K562 (cell line): ENCODE data around the gene GNPTAB. TPM values are rescaled to one million over a fixed set of nuclear protein-coding genes. Genes with fewer than 3 reads are reported as not detected.
A peak's percentile ranks its signal among the peaks of the same experiment; 100 is the strongest.

ENCODE experiments used
- BRD9 ChIP-seq: fragments of 450-650 bp; IDR thresholded peaks from 2 replicates; pipeline ENCODE4 v1.6.1; 2018; ENCODE audit warnings: low read depth; ENCODE audit not compliant: partially characterized antibody
- DACH1 ChIP-seq: fragments of 450-650 bp; IDR thresholded peaks from 2 replicates; pipeline ENCODE4 v1.6.1; 2018; ENCODE audit not compliant: partially characterized antibody
- EP300 ChIP-seq: IDR thresholded peaks from 2 replicates; pipeline ENCODE4 v1.6.1; 2012; ENCODE audit warnings: low read length, improper control_type of control experiment
- HMGN3 ChIP-seq: IDR thresholded peaks from 2 replicates; pipeline ENCODE4 v1.6.1; 2011; ENCODE audit warnings: borderline replicate concordance, low read depth, mild to moderate bottlenecking, mixed read lengths, low read length; ENCODE audit not compliant: insufficient read length; ENCODE audit errors: extremely low read depth
- HNRNPH1 ChIP-seq: fragments of 200-400 bp; formaldehyde crosslinking; optimal IDR thresholded peaks from 2 replicates; pipeline ENCODE3; 2017; ENCODE audit warnings: low read depth, mild to moderate bottlenecking, low read length, moderate library complexity
- HOMEZ ChIP-seq: fragments of 250-450 bp; sonication (Bioruptor Pico); IDR thresholded peaks from 2 replicates; pipeline ENCODE4 v1.4.0; 2020; ENCODE audit warnings: mild to moderate bottlenecking, moderate library complexity
- JUN ChIP-seq, 2 experiments: sonication (generic) in 1 of 2; formaldehyde crosslinking in 1 of 2; IDR thresholded peaks; 2 replicates each; pipeline versions ENCODE4 v1.6.1 to v1.8.0; 2012 to 2022; ENCODE audit warnings: borderline replicate concordance in 2 of 2, mild to moderate bottlenecking in 2 of 2, improper control_type of control experiment in 1 of 2, low read depth in 1 of 2, low read length in 1 of 2, missing genetic modification reagents in 1 of 2
- PHB ChIP-seq: fragments of 250-450 bp; sonication (Bioruptor Pico); IDR thresholded peaks from 2 replicates; pipeline ENCODE4 v1.5.0; 2021
- POLR2H ChIP-seq: IDR thresholded peaks from 2 replicates; pipeline ENCODE4 v1.6.1; 2016; ENCODE audit warnings: missing genetic modification characterization, low read depth, mild to moderate bottlenecking, control low read depth, missing compliant biosample characterization, moderate library complexity
- POLR3G ChIP-seq: IDR thresholded peaks from 2 replicates; pipeline ENCODE4 v1.6.1; 2011; ENCODE audit not compliant: insufficient read length, insufficient replicate concordance; ENCODE audit errors: extremely low read depth
- SMC3 ChIP-seq: conservative IDR thresholded peaks from 2 replicates; pipeline ENCODE4 v1.6.1; 2011; ENCODE audit warnings: low read depth, low read length, improper control_type of control experiment; ENCODE audit not compliant: insufficient read depth
- ZC3H8 ChIP-seq: fragments of 450-650 bp; IDR thresholded peaks from 2 replicates; pipeline ENCODE4 v1.6.1; 2017
- ZFP30 ChIP-seq: fragments of 250-450 bp; sonication (Bioruptor Pico); IDR thresholded peaks from 2 replicates; pipeline ENCODE4 v1.8.0; 2022; ENCODE audit warnings: moderate library complexity, mild to moderate bottlenecking, inconsistent platforms, borderline replicate concordance
- ZNF184 ChIP-seq: sonication (generic); formaldehyde crosslinking; IDR thresholded peaks from 2 replicates; pipeline ENCODE4 v1.5.0; 2020; ENCODE audit warnings: missing genetic modification reagents
- ZNF408 ChIP-seq: fragments of 250-450 bp; sonication (Bioruptor Pico); IDR thresholded peaks from 2 replicates; pipeline ENCODE4 v1.4.0; 2020; ENCODE audit warnings: low read depth, mild to moderate bottlenecking, moderate library complexity
- ZNF436 ChIP-seq: fragments of 250-450, 450-650 bp; sonication (Bioruptor Pico); formaldehyde crosslinking; IDR thresholded peaks from 2 replicates; pipeline ENCODE4 v1.7.0; 2020; ENCODE audit warnings: mild to moderate bottlenecking
- ZNF668 ChIP-seq: fragments of 250-450 bp; sonication (Bioruptor Pico); IDR thresholded peaks from 2 replicates; pipeline ENCODE4 v1.8.0; 2022; ENCODE audit warnings: mild to moderate bottlenecking, inconsistent platforms
- polyA plus RNA-seq, 8 experiments: library from polyadenylated mRNA; depleted of rRNA in 4 of 8; stranded (reverse) in 5 of 8; unstranded in 3 of 8; fragments of >200 nt; fragmentation: Nextera tagmentation in 2 of 8; fragmentation: Illumina TruSeq in 1 of 8; extraction: Ambion mirVana in 2 of 8; extraction: Trizol in 1 of 8; gene quantifications; 2 replicates each; pipeline versions ENCODE4 v1.2.1 to v1.2.3, GENCODE V29; 2011 to 2014; ENCODE audit warnings: inconsistent platforms in 1 of 8, missing spikeins in 1 of 8
- total RNA-seq, 7 experiments: library from RNA; depleted of rRNA in 6 of 7; stranded (reverse); fragments of >200 nt in 6 of 7; fragmentation: Illumina TruSeq in 2 of 7; extraction: Trizol in 2 of 7; gene quantifications; 2 replicates each; pipeline versions ENCODE4 v1.2.1 to v1.2.3, GENCODE V29; 2011 to 2021; ENCODE audit warnings: low replicate concordance in 1 of 7
- TF ChIP-seq, protein P1 (sequence below), 2 experiments: fragments of 450-650 bp; IDR thresholded peaks; 2 replicates each; pipeline ENCODE4 v1.6.1; 2016; ENCODE audit warnings: mild to moderate bottlenecking in 2 of 2, borderline replicate concordance in 1 of 2, low read depth in 1 of 2, moderate library complexity in 1 of 2

The GNPTAB gene
- total and polyA plus RNA-seq, 9 of the 15 experiments (the other 6 are each of a cell fraction or from before 2014, with no cell fraction given), result 5.9 to 23.2 (median 19.3) TPM

DNA sequence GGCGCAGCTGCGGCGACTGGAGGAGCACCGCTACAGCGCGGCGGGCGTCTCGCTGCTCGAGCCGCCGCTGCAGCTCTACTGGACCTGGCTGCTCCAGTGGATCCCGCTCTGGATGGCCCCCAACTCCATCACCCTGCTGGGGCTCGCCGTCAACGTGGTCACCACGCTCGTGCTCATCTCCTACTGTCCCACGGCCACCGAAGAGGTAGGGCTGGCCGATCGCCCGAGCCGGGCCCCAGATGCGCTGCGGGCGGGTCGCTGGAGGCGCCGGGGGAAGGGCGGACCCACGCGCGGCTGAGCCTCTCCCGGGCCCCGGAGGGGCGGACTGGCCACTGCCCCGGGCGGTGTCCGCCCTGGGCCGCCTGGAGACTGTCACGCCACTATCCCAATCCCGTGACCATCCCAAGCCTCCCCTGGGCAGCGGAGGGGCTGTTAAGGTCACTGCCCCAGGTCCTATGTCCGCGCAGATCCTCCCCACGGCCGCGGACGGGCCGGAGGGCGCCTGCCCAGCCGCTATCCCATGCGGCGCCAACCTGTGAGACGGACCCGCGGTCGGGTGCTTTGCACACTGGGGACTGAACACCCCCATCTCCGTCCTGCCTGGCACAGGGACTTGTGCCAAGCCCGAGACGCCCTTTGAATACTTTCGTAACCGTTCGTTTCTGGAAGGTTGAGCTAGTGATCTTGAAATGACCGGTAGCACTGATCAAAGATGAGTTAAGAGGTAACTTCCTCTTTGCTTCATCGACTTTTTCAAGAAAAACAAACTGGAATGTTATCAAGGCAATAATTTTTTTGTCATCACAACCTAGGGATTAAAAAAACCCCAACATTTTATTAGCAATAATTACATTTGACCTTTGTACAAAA lies 132.6 kb downstream of the GNPTAB start (continued):
- TF ChIP-seq HOMEZ (0 out of 2 replicates have a peak, but pooled peaks have one; percentile 13), POLR2H (tag) (no peak; the same call in 1 of the 2 replicates), HMGN3 (peak; percentile 53), ZC3H8 (no peak), DACH1 (no peak), BRD9 (no peak), ZFP30 (CRISPR knock-in tag) (no peak), ZNF436 (CRISPR knock-in tag) (no peak), EP300 (0 out of 2 replicates have a peak, but pooled peaks have one; percentile 12), POLR3G (no peak), SMC3 (no peak), ZNF668 (CRISPR knock-in tag) (no peak), ZNF184 (CRISPR knock-in tag) (no peak), PHB (CRISPR knock-in tag) (no peak), JUN (IDR thresholded peaks at IDR 0.05; ENCODE audit: borderline replicate concordance, low read depth, low read length) (no peak), JUN (CRISPR knock-in tag; IDR thresholded peaks at IDR 0.05; ENCODE audit: borderline replicate concordance) (no peak), HNRNPH1 (no peak), ZNF408 (CRISPR knock-in tag) (no peak)
- TF ChIP-seq, protein P1, sequence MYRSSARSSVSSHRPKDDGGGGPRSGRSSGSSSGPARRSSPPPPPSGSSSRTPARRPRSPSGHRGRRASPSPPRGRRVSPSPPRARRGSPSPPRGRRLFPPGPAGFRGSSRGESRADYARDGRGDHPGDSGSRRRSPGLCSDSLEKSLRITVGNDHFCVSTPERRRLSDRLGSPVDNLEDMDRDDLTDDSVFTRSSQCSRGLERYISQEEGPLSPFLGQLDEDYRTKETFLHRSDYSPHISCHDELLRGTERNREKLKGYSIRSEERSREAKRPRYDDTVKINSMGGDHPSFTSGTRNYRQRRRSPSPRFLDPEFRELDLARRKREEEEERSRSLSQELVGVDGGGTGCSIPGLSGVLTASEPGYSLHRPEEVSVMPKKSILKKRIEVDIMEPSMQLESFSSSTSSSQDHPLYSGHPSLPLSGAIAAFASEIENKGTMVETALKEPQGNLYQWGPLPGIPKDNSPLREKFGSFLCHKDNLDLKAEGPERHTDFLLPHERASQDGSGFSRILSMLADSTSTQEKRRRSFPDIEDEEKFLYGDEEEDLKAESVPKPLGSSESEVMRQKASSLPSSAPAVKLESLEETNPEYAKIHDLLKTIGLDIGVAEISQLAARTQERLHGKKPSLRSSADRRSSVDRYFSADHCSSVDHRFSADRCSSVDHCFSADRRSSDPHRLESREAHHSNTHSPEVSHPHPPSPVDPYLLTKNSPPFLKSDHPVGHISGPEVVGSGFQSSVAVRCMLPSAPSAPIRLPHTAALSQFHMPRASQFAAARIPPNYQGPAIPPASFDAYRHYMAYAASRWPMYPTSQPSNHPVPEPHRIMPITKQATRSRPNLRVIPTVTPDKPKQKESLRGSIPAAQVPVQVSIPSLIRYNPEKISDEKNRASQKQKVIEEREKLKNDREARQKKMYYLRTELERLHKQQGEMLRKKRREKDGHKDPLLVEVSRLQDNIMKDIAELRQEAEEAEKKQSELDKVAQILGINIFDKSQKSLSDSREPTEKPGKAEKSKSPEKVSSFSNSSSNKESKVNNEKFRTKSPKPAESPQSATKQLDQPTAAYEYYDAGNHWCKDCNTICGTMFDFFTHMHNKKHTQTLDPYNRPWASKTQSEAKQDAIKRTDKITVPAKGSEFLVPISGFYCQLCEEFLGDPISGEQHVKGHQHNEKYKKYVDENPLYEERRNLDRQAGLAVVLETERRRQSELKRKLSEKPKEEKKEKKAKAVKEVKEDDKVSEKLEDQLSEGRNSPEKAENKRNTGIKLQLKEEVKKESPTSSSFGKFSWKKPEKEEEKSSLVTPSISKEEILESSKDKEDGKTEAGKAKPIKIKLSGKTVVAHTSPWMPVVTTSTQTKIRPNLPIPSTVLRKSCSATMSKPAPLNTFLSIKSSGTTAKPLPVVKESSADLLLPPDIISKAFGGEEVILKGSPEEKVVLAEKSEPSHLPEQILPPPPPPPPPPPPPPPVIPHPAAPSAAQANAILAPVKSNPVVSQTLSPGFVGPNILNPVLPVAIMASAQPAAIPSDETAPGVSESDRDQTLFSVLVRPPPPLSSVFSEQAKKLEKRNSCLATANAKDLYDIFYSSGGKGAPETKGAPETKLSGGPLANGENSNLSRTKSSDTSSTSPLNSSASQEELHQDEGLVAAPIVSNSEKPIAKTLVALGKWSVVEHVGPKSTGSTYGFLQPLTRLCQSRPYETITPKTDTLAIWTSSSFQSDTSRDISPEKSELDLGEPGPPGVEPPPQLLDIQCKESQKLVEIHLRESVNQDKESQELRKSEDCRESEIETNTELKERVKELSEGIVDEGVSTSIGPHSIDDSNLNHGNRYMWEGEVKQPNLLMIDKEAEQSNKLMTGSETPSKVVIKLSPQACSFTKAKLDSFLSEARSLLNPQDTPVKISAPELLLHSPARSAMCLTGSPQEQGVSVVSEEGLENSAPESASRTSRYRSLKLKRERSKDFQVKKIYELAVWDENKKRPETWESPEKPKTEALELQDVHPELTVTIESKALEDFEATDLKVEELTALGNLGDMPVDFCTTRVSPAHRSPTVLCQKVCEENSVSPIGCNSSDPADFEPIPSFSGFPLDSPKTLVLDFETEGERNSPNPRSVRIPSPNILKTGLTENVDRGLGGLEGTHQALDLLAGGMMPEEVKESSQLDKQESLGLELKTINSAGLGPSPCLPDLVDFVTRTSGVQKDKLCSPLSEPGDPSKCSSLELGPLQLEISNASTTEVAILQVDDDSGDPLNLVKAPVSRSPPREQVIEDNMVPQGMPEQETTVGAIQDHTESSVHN (IDR thresholded peaks at IDR 0.05; ENCODE audit: borderline replicate concordance in 1 of 2, low read depth in 1 of 2), result no peak
